RCC 7860 (cell line): Measurements from ENCODE around the gene GGN.
"Not testable (repeated sequence)": the region's sequence is repeated elsewhere in the genome, so short reads cannot be mapped to it uniquely, and the experiment has no call there.

Experiments
- DNase-seq: peaks from one replicate; pipeline ENCODE4 v3.0.0-alpha.2; 2015; ENCODE audit warnings: low spot score
- FAIRE-seq: peaks from 2 replicates; lab custom pipeline; 2012; peaks lifted over from hg19 to GRCh38; lab: Jason Lieb, UNC

The GGN gene

DNA sequence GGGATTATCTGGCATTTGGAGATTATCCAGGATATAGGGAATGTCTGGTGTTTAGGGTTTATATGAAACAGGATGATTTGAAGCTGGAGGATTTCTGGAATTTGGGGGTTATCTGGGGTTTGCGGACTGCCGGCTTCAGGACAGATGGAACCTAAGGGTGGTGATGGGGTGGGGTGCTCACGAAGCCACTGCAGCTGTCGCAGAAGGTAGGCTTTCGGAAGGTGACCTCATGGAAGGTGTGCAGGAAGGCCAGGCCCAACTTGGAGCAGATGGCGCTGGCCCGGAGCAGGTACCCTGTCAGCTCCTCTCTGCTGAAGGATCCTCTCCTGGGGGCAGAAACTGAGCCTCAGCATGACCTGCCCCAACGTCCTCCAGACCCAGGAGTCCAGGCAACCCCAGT is 24.7 kb upstream of the GGN start:
- DNase-seq = no peak
- no peak for FAIRE-seq

- not testable (repeated sequence) for FAIRE-seq, DNase-seq
These were observed 24.1 kb upstream of the GGN start for GRCh38 chr19:38411898-38412297.

DNA sequence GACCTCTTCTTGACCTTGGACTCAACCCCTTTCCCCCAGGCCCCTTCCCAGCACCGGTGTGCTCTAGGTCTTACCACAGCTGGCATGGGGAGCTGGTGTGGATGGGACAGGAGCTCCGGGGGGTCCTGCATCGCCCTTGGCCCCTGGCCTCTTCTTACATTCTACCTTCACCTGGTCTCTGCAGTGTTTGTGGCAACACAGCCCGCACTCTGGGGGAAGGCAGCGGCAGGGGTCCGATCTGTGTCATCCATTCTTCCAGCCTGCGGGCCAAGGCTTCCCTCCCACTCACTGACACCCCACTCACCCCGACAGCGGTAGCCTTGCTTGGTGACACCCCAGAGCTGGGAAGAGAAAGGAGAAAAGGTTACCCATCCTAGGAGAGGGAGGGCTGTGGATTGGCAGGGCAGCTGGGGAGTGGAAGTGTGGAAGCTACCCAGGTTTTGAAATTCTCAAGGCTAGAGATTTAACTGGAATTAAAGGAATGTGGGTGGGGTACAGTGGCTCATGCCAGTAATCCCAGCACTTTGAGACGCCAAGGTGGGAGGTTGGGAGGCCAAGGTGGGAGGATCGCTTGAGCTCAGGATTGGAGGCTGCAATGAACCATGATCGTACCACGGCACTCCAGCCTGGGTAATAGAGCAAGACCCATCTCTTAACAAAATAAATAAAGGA is 23.3 kb upstream of the GGN start:
- FAIRE-seq = no peak

GRCh38 chr19:38410407-38410806 is 22.6 kb upstream of the GGN start:
- not testable (repeated sequence) for FAIRE-seq

More for the DNA sequence above, 23.3 kb upstream of the GGN start:
- DNase-seq = no peak

GRCh38 chr19:38409631-38410133 is 21.8 kb upstream of the GGN start:
- FAIRE-seq (no peak), DNase-seq (no peak)

More at GRCh38 chr19:38410407-38410806, 22.6 kb upstream of the GGN start:
- not testable (repeated sequence) for DNase-seq

DNA sequence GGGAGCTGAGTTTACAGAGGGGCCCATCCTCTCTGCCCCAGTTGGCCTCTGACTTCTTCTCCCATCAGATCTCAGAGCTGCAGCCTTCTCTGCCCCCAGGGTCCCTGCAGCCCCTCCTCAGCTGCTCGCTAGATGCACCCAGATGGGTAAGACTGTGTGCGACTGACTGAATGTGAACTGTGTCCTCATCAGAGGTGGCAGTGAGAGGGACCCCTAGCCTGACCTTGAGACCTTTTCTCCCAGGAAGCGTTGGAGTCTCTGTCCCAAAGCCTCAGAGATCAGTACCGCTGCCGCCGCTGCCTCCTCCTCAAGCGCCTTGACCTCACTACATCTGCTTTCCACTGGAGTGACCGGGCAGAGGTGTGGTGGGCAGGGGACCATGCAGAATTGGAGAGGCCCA is 17.4 kb upstream of the GGN start:
- DNase-seq = no peak
- FAIRE-seq = no peak

- FAIRE-seq (no peak), DNase-seq (no peak)
These were observed 17.0 kb upstream of the GGN start for GRCh38 chr19:38404858-38405257.

DNA sequence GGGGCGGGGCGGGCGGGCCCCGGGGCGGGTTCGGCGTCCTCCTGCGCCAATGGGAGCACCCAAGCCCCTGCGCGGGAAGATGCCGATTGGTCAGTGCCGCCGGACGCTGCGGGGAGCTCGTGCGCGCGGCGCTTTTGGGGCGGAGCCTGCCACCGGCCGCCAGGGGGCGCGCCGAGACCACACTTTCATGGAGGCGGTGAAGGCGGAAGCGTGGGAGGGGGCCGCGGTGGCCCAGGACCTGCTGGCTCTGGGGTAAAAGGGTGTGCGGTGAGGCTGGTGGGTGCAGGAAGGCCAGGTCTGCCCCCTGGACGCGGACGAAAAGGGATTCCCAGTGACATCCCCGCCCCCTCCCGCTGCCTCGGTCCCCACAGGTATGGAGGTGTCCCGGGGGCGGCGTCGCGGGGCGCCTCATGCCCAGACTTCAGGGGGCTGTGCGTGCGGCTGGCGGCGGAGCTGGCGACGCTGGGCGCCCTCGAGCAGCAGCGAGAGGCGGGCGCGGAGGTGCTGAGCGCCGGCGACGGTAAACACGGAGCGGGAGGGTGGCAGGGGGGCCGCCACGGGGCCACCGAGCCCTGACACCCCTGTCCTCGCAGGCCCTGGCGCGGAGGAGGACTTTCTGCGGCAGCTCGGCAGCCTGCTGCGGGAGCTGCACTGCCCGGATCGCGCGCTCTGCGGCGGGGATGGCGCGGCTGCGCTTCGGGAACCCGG is 15.3 kb upstream of the GGN start, which contains the start of gene FAM98C:
FAM98C (plus strand) TSS at position 127 of the 708 bp plus-strand sequence; CDS start at position 188, 61 bp downstream.
- DNase-seq (peak; percentile 83), FAIRE-seq (no peak)

DNA sequence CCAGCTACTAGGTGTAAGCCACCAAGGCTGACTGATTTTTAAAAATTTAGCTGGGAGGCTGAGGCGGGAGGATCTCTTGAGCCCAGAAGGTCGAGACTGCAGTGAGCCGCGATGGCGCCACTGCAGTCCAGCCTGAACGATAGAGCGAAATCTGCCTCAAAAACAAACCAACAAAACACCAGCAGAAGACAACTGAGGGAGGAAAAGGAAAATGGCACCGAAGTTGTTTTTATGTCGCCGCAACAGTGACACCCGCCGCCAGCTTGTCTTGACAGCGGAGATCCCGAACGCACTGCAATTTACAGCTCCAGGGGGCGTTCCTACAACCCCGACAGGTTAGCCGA is 14.8 kb upstream of the GGN start:
- no peak for DNase-seq
- FAIRE-seq = no peak

DNA sequence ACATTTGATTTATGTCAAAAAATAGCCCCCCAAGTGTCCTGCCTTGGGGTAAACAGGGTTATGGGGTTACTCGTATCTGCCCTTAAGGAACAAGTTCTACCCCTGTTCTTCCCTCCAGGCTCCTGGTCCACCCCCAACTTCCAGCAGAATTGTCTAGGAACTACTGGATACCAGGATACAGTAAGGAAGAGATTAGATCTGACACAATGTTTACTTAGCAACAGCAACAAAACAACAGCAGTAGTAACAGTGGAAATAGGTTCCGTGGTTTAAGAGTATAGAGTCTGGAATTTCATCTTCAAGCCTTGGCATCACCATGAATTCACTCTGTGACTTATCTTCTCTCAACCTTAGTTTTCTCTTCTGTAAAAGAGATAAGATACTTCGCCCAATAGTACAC is 13.3 kb upstream of the GGN start:
- FAIRE-seq (no peak), DNase-seq (peak; percentile 21)

DNA sequence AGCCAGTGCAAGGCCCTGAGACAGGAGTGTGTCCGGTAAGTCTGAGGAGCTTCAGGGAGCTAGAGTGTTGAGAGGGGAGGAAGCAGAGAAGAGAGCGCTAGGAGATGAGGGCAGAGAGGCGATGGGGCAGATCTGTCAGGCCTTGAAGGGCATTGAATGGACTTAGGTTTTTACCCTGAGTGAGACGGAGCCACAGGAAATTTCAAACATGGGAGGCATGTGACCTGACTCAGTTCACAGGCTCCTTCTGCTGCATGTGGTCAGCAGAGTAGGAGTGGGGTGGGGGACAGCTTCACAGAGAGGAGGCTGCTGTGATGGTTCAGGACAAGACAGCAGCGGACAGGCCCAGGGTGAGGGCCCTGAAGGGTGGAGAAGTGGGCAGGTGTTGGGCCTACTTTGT is 12.5 kb upstream of the GGN start:
- FAIRE-seq = no peak
- no peak for DNase-seq

GRCh38 chr19:38399537-38399936 is 11.7 kb upstream of the GGN start:
- no peak for DNase-seq
- no peak for FAIRE-seq

DNA sequence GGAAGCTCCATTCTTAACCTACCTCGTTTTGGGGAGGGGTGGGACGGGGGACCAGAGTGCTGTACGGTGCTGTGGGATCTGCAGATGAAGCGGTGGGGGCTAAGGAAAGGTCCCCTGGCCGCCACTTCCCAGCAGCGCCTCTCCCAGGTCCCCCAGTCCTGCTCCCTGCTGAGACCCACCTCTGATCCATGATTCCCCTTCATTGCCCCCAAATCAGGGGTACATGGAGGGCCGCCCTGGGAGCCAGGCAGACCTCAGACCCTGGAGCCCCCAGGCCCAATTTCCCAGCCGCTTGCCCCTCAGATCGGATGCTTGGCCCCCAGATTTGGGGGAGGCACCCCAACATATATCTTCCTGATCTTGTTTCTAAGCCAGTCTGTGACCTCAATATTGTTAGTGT is 11.2 kb upstream of the GGN start:
- DNase-seq (no peak), FAIRE-seq (no peak)

DNA sequence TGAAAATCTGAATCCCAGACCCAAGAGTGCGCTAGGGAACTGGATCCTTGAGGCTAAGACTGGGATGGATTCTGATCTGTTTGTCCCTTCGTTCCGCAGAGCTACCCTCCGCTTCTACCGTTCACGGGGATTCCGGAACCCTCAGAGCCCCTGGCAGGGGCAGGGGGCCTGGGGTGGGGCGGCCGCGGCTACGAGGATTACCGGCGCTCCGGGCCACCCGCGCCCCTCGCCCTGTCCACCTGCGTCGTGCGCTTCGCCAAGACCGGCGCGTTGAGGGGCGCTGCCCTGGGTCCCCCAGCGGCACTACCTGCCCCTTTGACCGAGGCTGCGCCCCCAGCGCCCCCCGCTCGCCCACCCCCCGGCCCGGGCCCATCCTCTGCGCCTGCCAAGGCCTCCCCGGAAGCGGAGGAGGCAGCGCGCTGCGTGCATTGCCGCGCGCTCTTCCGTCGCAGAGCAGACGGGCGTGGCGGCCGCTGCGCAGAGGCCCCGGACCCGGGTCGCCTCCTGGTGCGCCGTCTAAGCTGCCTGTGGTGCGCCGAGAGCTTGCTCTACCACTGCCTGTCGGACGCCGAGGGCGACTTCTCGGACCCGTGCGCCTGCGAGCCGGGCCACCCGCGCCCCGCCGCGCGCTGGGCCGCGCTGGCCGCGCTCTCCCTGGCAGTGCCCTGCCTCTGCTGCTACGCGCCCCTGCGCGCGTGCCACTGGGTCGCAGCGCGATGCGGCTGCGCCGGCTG is 7.7 kb upstream of the GGN start:
- DNase-seq = no peak
- no peak for FAIRE-seq

DNA sequence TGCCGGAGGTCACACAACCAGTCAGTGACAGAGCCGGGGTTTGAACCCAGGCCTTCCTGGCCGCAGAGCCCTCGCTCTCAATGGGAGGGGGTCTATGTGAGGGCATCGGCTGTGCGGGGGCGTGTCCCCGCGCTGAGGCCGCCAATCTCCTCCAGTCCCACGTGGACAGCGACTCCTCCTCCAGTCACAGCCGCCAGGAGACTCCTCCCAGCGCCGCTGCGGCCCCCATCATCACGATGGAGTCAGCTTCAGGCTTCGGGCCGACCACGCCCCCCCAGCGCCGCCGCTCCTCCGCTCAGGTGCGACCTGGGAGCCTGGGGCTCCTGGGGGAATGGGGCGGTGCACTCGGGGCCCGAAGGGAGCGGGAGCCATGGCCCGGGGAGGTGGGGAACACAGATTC is 6.7 kb upstream of the GGN start:
- FAIRE-seq (no peak), DNase-seq (no peak)

GRCh38 chr19:38392707-38393308 is 5.0 kb upstream of the GGN start:
- FAIRE-seq = no peak
- peak; percentile 30 for DNase-seq

DNA sequence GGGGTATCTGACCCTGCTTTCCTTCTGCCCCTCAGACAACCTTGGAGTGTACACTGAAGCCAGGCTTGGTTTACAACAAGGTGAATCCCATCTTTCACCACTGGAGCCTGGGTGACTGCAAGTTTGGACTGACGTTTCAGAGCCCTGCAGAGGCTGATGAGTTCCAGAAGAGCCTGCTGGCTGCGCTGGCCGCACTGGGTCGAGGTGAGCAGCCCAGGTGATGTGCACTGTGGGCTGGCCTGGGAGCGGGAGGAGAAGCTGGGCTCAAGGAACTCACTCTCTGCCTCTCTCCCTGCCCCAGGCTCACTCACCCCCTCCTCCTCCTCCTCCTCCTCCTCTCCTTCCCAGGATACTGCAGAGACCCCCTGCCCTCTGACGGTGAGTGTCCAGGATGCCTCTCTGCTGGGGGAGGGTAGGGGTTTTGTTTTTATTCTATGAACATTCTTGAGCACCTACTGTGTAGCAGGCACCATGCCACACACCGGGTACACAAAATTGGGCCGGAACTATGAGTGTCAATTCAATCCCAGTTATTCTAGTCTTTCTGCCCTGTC is 4.2 kb upstream of the GGN start:
- FAIRE-seq (no peak), DNase-seq (no peak)

DNA sequence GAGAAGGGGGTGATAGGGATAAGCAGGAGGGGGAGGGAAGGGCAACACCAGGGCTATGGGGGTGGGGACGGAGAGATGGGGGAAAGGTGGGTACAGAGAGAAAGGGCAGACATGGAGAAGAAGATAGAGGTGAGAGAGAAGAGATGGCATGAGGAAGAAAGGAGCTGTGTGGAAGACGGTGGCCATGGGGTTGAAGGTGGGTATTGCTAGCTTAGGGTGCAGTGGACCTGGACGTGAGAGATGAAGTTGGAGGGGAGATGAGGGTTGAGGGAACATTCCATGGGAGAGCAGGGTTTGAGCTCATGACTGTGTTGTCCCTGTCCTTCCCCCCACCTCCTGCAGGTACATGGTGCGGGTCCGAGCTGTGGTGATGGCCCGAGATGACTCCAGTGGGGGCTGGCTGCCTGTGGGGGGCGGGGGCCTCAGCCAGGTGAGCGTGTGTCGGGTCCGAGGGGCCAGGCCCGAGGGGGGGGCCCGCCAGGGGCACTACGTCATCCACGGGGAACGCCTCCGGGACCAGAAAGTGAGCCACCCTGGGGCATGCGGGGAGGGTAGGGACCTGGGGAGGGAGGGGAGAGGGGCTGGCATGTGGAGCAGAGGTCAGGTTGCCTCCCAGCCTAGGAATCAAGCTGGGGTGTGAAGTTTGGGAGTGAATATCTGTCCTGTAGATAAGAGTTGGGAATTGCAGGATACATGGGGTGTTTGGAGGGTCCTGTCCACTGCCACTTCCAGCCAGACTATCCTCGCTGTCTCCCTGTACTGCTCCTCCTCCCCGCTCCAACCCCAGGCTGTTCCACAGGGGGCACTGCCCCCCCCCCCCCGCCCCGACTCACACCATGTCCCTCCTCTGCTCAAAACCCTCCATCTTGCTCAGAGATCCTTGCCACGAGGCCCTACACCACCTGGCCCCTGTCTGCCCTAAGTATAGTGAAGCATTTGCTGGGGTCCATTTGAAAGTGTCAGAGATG is 2.4 kb upstream of the GGN start:
- FAIRE-seq = no peak
- no peak for DNase-seq

GRCh38 chr19:38389101-38389925 is 1.5 kb upstream of the GGN start:
- DNase-seq = peak; percentile 40

More at GRCh38 chr19:38389101-38389925, 1.5 kb upstream of the GGN start:
- FAIRE-seq = no peak
